Measurements from ENCODE around the gene DDAH1. TPM values are rescaled to one million over a fixed set of nuclear protein-coding genes. Genes with fewer than 3 reads are reported as not detected.
"Not testable (repeated sequence)": the region's sequence is repeated elsewhere in the genome, so short reads cannot be mapped to it uniquely, and the experiment has no call there.

DDAH1 gene
- 35.7 TPM for total RNA-seq

- DNase-seq (ENCODE audit: low spot score) (peak; percentile 62), ATAC-seq (peak; percentile 70)
- intact Hi-C loops (cut with DNase I): no loop called here
These were observed at the start of gene DDAH1 for GRCh38 chr1:85465099-85465785. Gene DDAH1 (minus strand): TSS chr1:85465159. CDS start chr1:85465045, 114 bp downstream.

GRCh38 chr1:85513998-85514397, 49.0 kb upstream of the DDAH1 start:
- DNase-seq (ENCODE audit: low spot score); intact Hi-C loops (cut with DNase I); ATAC-seq: not testable (repeated sequence)

GRCh38 chr1:85504417-85504816, 39.5 kb upstream of the DDAH1 start:
- no peak for ATAC-seq
- no peak for DNase-seq (ENCODE audit: low spot score)
- intact Hi-C loops (cut with DNase I): no loop called here

GRCh38 chr1:85502625-85503083, 37.7 kb upstream of the DDAH1 start:
- DNase-seq (ENCODE audit: low spot score) (peak; percentile 63), ATAC-seq (peak; percentile 88)
- intact Hi-C loops (cut with DNase I): no loop called here

- ATAC-seq (peak; percentile 17), DNase-seq (ENCODE audit: low spot score) (no peak)
- intact Hi-C loops (cut with DNase I): no loop called here
These were observed 37.2 kb upstream of the DDAH1 start for GRCh38 chr1:85502171-85502570.

GRCh38 chr1:85501355-85501898, 36.5 kb upstream of the DDAH1 start:
- intact Hi-C loops (cut with DNase I): no loop called here
- ATAC-seq (no peak), DNase-seq (ENCODE audit: low spot score) (no peak)

DNA sequence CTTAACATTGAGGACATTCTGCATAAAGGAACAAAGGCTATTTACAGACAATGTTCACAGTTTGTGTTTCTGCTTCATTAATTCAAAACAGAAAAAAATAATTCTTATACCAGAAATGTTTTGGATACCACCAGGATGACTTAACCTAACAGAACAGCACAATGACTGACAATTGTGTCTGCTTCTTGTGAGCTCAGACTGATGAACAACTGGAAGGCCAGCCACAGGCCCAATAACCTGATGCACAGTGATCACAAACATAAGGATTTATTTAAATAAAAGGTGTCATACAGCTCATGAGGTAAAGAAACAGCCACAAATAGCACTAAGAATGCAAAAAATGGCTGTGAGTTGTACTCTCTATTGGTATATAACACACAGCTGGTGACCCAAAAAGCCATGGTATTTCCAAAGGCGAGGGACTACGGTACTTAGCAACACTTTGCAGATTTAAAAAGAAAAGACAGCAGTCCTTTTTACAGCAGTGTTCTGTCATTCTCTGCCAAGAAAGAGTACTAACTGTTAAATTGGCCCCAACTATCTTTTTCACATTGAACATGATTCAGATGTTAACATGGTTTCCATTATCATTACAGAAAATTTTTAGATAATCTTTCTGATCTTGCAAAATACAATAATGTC, 32.1 kb upstream of the DDAH1 start:
- intact Hi-C loops (cut with DNase I): no loop called here
- ATAC-seq: no peak
- DNase-seq (ENCODE audit: low spot score): no peak

- ATAC-seq (peak; percentile 24), DNase-seq (ENCODE audit: low spot score) (no peak)
- intact Hi-C loops (cut with DNase I): no loop called here
These were observed 30.6 kb upstream of the DDAH1 start for GRCh38 chr1:85495556-85495955.

DNA sequence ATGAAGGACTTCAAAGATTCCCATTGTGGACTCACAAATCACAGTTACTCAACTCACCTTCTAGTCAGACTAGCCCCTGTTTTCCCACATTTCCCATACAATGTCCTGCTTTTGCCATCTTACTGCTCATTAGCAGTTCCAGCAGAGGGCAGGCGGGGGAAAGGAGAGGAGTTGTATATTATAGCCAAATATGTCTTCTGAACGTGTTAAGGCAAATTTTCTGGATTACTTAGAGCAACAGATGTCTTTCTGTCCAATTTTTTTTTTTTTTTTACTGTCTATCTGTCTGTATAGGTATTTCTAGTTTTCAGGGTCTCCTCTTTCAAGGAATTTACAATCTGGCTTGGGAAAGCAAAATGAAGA, 29.9 kb upstream of the DDAH1 start:
- ATAC-seq: peak; percentile 62
- intact Hi-C loops (cut with DNase I): no loop called here
- no peak for DNase-seq (ENCODE audit: low spot score)

DNA sequence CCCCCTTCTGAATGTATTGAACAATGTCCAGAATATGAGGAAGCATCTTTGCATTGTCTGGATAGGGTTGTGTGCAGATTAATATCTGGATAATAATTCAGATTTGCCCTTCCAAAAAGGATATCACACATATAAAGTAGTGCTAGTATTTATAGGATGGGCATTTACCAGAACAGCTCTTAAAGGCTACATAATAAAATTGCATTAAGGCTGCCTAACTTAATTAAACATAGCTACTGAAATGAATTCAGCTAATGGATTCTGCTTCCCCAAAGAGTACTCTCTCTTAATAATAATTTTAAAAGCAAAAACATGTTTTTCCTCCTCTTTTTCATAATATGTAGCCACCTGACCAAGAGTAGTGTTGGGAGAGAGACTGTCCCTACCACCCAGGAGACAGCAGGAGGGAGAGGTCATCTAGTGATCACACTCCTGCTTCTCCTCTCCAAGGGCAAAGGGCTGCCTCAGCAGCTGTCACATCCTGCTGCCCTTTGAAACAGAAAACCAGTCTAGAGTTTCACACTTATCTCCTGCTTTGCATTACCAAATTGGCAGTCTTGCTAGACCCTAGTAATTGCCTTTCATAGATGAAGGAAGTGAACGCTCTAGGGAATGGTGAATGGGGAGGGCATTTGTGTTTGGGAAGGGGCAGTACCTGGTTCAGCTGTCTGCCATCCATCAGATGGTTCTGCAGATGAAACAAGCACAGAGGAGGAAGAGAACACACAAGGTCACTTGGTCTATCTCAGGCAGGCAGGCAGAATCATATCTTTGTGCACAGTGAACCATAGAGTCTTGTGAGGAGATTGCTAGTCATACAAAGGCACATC, 29.3 kb upstream of the DDAH1 start:
- DNase-seq (ENCODE audit: low spot score) (no peak), ATAC-seq (peak; percentile 34)
- intact Hi-C loops (cut with DNase I): no loop called here

- intact Hi-C loops (cut with DNase I): no loop called here
- DNase-seq (ENCODE audit: low spot score): no peak
These were observed 25.5 kb upstream of the DDAH1 start for GRCh38 chr1:85490270-85490985.

DNA sequence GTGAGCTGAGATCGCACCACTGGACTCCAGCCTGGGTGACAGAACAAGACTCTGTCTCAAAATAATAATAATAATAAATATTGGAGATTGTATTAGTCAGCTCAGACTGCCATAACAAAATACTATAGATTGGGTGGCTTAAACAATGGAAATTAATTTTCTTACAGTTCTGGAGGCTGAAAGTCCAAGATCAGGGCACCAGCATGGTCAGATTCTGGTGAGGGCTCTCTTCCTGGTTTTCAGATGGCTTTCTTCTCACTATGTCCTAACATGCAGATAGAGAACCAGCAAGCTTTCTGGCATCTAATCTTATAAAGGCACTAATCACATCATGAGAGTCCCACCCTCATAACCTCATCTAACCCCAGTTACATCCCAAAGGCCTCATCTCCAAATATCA, 23.2 kb upstream of the DDAH1 start:
- intact Hi-C loops (cut with DNase I): no loop called here
- no peak for ATAC-seq
- DNase-seq (ENCODE audit: low spot score): no peak

More at GRCh38 chr1:85490270-85490985, 25.5 kb upstream of the DDAH1 start:
- no peak for ATAC-seq

GRCh38 chr1:85485516-85485915, 20.6 kb upstream of the DDAH1 start:
- ATAC-seq (no peak), DNase-seq (ENCODE audit: low spot score) (no peak)
- intact Hi-C loops (cut with DNase I): no loop called here

DNA sequence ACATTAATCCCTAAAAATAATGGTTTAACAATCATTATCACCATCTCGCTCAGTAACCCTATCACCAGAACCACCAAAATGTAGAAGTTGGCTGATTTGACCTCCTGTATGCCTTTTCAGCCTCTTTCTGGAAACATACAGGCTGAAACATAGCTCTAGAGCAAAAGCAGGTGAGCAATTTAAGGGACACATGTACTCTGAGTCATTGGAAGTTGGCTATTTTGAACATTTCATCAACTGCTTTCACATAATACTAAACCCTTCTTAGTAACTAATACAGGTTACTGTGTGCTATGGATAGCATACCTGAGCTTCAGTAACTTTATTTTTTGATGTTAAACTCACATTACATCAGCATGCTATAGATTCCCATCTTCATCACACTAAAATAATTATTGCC, 19.8 kb upstream of the DDAH1 start:
- no peak for ATAC-seq
- DNase-seq (ENCODE audit: low spot score): no peak
- intact Hi-C loops (cut with DNase I): no loop called here

DNA sequence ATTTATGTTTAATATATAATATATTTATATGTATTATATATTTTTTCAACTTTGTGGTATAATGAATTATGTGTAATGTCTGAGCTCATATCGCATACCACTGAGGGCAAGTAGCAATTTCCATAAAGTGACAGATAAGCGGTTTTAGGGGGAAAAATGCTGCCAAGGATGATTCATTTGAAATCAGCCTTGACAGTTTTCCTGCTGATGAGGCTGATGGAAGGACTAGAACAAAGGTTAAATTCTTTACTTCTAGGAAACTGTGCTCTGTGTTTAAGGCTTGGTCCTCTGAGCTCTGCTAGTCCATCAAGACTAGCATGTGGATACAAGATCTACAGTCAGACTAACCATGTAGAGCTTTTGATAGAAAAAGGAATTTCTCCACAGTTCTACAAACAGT, 19.3 kb upstream of the DDAH1 start:
- ATAC-seq (no peak), DNase-seq (ENCODE audit: low spot score) (no peak)

GRCh38 chr1:85481688-85482087, 16.7 kb upstream of the DDAH1 start:
- intact Hi-C loops (cut with DNase I): no loop called here
- no peak for ATAC-seq
- no peak for DNase-seq (ENCODE audit: low spot score)

More for the DNA sequence above, 19.3 kb upstream of the DDAH1 start:
- intact Hi-C loops (cut with DNase I): no loop called here

GRCh38 chr1:85480566-85480965, 15.6 kb upstream of the DDAH1 start:
- ATAC-seq (no peak), DNase-seq (ENCODE audit: low spot score) (no peak)
- intact Hi-C loops (cut with DNase I): no loop called here

DNA sequence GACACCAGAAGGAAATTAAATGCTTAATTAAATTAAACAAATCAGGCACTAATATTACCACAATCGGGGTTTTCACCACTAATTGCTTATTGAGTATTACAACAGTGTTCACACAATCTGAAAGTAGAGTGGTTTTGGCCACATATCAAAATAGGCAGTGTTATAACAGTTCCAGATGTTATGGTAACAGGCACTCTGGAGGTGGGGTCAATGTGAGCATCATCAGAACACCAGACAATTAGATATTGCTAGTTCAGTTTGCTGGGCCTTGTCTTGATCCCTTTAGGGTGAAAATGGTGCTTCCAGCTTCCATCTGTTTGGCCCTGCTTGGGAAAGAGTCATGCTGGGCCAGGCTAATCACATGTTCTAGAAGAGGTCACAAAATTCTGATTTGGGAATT, 14.5 kb upstream of the DDAH1 start:
- DNase-seq (ENCODE audit: low spot score) (no peak), ATAC-seq (no peak)
- intact Hi-C loops (cut with DNase I): no loop called here

DNA sequence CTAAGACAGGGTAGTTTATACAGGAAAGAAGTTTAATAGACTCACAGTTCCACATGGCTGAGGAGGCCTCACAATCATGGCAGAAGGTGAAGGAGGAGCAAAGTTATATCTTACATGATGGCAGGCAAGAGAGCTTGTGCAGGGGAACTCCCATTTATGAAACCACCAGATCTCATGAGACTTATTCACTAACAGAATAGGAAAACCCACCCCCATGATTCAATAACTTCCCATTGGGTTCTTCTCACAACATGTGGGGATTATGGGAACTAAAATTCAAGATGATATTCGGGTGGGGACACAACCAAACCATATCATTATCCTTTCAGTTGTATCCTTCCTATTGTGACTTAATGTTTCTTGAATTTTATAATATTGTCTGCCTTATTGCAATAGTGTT, 13.4 kb upstream of the DDAH1 start:
- no peak for DNase-seq (ENCODE audit: low spot score)
- ATAC-seq: no peak
- intact Hi-C loops (cut with DNase I): no loop called here

Measured in sciatic nerve (tissue), 2 donors.